ENCODE results near the gene ZNF503. TPM values are rescaled to one million over a fixed set of nuclear protein-coding genes. Genes with fewer than 3 reads are reported as not detected.
"Not testable (repeated sequence)": the region's sequence is repeated elsewhere in the genome, so short reads cannot be mapped to it uniquely, and the experiment has no call there.

ZNF503 gene
- total RNA-seq, 1 experiment from 2014 or later, result 2.8 TPM

DNA sequence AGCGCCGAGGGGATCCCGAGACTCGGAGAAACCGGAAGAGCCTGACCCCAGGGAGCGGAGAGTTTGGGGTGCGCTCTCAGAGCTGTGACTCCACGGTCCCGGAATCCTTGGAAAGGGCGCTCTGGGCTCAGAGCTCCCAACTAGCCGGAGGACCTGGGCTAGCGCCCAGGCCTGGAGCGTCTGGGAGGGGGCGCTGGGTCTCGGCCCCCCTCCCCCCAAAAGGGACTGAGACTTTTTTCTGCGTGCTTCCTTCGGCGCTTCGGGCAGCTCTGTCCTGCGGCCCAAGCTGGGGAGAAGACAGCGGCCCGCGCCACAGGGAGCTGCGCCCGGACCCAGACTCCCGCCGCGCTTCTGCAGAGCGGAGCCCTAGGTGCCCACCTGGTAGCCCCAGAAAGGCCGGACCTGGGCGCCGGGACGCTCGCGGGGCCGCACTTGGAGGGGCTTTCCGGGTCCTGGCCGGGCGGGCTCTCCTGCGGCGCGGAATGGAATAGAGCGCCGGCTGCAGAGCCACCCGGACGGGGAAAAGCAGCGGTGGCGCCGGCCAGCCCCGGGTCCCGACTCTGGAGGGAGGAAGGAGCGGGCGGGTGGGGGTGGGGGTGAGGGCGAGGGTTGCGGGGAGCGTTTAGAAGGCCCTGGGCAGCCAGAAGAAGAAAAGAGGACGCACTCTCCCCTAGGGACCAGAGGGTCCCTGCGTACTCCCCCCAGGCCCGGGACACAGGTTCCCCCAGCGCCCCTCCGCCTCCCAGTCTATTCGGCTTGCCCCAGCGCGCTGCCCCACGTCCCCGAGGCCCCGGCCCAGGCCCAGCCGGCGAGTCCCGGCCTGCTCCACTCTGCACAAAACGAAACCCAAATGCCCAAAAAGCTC, 4.7 kb downstream of the ZNF503 start:
- DNase-seq (ENCODE audit: low read depth), result no peak

- no peak for DNase-seq (ENCODE audit: low read depth)
Measured at GRCh38 chr10:75395932-75396630, 5.5 kb downstream of the ZNF503 start.

DNA sequence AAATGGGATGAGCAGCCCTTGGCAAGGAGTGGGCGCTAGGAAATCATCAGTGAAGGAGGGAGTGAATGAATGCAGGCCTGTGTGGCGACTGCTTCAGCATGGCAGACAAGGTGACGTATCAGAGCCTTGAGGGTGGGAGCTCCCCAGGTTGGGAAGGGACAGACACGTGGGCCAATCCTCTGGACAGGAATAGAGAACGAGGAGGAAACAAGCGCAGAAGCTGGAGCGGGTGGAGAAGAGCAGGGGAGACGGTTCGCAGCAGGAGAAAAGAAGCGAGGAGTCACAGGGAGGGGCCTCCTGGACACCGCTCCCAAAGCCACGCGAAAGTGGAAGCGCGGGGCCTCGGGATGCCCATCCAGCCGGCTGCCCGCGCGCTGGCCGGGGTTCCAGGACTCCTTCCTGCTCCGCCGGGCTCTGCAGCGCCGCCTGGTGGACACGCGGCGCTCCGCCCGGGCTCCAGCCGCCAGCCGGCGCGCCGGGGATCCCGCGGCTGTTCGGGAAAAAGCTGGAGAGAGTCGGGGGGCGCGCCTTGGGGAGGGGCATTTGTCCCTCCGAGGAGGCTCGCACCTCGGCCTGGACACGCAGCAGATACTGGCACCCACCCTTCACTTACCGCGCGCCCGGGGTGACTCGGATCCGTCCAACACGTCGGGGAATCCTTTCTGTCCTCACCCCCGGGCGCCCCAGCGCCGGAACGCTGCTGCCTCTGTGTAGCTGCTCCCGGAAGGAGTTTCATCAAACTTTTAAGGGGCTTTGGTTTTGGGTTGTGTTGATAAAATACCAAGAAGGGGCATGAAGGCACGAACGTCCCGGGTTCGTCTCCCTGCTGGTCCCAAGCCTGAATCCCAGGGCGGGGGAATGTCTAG, 6.3 kb downstream of the ZNF503 start:
- DNase-seq (ENCODE audit: low read depth), result no peak

DNA sequence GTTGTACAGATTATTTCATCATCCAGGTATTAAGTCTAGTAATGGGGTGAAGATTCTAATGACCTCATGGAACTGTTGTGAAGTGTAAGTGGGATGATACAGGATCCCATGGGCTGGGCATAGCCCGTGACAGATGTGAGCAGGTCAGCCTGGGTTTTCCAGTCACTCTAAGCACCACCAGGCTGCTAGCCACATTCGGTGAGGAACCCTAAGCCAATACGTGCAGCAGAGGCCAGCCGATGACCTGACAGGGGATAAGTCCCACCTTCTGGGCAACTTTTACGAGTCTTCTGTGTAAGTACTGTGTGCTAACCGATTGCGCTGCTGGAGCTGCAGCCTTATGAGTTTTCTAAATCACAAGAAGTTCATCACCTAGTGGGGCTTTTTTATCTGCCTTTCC, 7.3 kb downstream of the ZNF503 start:
- no peak for DNase-seq (ENCODE audit: low read depth)

GRCh38 chr10:75392744-75393143, 8.8 kb downstream of the ZNF503 start:
- no peak for DNase-seq (ENCODE audit: low read depth)

DNA sequence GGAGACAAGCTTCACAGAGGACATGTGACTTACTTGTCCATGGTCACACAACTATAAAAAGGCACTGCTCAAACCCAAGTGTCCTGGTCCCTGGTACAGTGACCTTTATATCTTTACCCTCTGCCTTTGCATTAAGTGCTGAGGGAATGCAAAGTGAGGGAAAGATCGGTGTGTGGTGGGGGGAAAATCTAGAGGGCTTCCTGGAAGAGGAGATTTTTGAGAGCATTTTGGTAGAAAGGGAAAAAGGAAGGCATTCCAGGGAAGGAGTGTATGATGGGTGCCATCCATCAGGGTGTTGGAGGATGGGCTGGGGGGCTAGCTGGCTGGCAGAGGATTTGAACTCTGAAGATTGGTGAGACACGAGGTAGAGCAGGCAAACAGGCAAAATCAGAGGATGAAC, 9.3 kb downstream of the ZNF503 start:
- no peak for DNase-seq (ENCODE audit: low read depth)

- DNase-seq (ENCODE audit: low read depth), result no peak
Measured at GRCh38 chr10:75390178-75390577, 11.4 kb downstream of the ZNF503 start.

GRCh38 chr10:75388082-75388481, 13.5 kb downstream of the ZNF503 start:
- DNase-seq (ENCODE audit: low read depth), result no peak

- no peak for DNase-seq (ENCODE audit: low read depth)
Measured at GRCh38 chr10:75386128-75386527, 15.4 kb downstream of the ZNF503 start.

DNA sequence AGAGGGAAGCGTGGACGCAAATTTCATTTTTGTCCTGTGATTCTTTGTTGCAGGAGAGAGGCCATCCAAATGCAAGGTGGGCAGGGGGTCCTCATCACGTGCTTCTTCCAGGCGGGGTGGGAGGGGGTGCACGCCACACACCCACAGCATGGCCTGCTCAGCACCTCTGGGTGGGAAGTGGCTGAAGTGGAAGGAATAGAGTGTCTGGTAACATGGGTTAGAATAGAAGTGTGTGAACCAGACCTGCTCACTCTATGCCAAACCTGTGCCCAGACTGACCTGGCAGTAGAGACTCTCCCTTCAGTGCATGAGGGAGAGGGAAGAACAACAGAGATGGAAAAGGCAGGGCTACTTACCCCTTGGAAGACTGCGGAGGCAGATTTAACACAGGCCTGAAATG, 21.7 kb downstream of the ZNF503 start:
- no peak for DNase-seq (ENCODE audit: low read depth)

GRCh38 chr10:75379212-75379724, 22.3 kb downstream of the ZNF503 start:
- DNase-seq (ENCODE audit: low read depth), result no peak

GRCh38 chr10:75378379-75378778, 23.2 kb downstream of the ZNF503 start:
- DNase-seq (ENCODE audit: low read depth), result no peak

- no peak for DNase-seq (ENCODE audit: low read depth)
Measured at GRCh38 chr10:75377869-75378268, 23.7 kb downstream of the ZNF503 start.

- no peak for DNase-seq (ENCODE audit: low read depth)
Measured at GRCh38 chr10:75375838-75376237, 25.7 kb downstream of the ZNF503 start.

DNA sequence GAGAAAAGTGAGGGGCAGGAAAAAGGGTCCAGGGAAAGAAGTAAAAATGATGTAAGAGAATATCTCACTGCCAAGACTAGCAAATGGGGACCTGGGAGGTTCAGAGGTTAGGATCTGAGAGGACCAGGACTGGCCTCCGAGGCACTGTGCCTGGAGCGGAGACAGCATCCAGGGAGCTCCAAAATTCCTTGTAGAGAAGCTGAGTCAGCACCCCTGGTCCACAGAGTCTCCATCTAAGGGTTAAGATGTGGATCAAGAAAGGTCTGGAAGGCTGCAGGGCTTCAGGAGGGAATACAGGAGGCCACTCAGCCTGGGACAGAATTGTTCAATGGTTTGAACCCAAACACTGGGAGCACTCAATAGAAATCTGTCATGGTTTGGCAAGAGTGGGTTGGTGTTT, 30.6 kb downstream of the ZNF503 start:
- no peak for DNase-seq (ENCODE audit: low read depth)

GRCh38 chr10:75369838-75370237, 31.7 kb downstream of the ZNF503 start:
- not testable (repeated sequence) for DNase-seq (ENCODE audit: low read depth)

DNA sequence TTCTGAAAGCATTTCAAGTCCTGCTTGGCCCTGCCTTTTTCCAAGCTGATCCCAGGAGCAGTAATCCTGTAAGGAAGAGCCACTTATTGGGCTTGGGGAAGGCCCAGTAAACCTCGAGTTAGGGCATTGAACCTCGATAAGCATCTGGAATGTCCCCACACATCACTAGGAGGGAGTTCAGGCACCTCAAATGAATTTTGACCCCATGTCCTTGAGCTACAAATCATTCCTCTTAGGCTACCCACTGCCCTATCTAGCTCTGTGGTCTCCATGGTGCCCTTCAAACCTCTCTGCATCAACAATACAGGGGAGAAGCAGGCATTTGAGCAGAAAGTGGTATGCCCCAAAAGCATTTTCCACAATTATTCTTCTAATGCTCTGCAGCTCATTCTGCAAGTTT, 33.7 kb downstream of the ZNF503 start:
- no peak for DNase-seq (ENCODE audit: low read depth)

GRCh38 chr10:75367021-75367487, 34.5 kb downstream of the ZNF503 start:
- DNase-seq (ENCODE audit: low read depth), result no peak

- DNase-seq (ENCODE audit: low read depth), result no peak
Measured at GRCh38 chr10:75363431-75363830, 38.1 kb downstream of the ZNF503 start.

- not testable (repeated sequence) for DNase-seq (ENCODE audit: low read depth)
Measured at GRCh38 chr10:75359876-75360275, 41.7 kb downstream of the ZNF503 start.

DNA sequence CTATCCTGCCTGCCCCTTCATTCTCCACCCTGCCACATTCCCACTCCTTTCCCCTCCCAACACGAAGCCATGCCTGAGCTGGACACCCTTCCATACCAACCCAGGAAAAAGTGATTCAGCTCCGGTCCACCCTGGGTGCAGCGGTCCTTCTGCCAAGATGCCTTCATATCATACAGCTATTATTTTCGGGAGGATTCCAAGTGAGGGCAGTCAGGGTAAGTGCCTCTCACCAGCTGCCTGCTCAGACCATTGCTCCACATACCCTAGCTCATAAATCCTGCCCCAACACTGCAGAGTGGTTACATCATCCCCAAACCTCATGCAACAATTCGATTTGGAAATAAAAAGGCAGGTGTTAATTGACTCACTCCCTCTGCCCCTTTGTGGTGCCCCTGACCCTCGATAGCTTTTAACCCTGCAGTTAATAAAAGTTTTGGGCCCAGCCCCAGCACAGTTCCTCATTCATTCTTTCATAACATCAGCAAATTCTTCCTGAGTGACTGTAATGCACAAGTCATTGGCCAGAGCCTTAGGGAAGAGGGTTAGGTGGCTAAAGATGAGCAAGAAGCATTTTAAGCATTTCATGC, 42.6 kb downstream of the ZNF503 start:
- peak; percentile 68 for DNase-seq (ENCODE audit: low read depth)
